Mammary epithelial cell (primary cell): ENCODE measurements around the gene ZNF277.

Experiments used
- EZH2 ChIP-seq: IDR thresholded peaks from 2 replicates; pipeline ENCODE4 v1.6.1; 2012; ENCODE audit warnings: low read length, inconsistent platforms, borderline replicate concordance
- TF ChIP-seq, protein P1 (sequence below), 2 donors: IDR thresholded peaks in 1 of 2; conservative IDR thresholded peaks in 1 of 2; 2 replicates each; pipeline ENCODE4 v1.5.1; 2011 to 2012; ENCODE audit warnings: inconsistent platforms in 2 of 2, low read length in 2 of 2, mild to moderate bottlenecking in 2 of 2, control low read depth in 1 of 2, low read depth in 1 of 2; ENCODE audit not compliant: insufficient read depth in 1 of 2; ENCODE audit errors: extremely low read depth in 1 of 2

GRCh38 chr7:112215787-112216186 lies 9.3 kb downstream of the ZNF277 start:
- TF ChIP-seq, protein P1, sequence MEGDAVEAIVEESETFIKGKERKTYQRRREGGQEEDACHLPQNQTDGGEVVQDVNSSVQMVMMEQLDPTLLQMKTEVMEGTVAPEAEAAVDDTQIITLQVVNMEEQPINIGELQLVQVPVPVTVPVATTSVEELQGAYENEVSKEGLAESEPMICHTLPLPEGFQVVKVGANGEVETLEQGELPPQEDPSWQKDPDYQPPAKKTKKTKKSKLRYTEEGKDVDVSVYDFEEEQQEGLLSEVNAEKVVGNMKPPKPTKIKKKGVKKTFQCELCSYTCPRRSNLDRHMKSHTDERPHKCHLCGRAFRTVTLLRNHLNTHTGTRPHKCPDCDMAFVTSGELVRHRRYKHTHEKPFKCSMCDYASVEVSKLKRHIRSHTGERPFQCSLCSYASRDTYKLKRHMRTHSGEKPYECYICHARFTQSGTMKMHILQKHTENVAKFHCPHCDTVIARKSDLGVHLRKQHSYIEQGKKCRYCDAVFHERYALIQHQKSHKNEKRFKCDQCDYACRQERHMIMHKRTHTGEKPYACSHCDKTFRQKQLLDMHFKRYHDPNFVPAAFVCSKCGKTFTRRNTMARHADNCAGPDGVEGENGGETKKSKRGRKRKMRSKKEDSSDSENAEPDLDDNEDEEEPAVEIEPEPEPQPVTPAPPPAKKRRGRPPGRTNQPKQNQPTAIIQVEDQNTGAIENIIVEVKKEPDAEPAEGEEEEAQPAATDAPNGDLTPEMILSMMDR (conservative IDR thresholded peaks at IDR 0.05 in 1 of 2, IDR thresholded peaks at IDR 0.05 in 1 of 2; ENCODE audit: extremely low read depth in 1 of 2, insufficient read depth in 1 of 2, low read depth in 1 of 2, low read length in 2 of 2) = no peak
- no peak for TF ChIP-seq EZH2
